A204.1 (cell line): Measurements from ENCODE around the gene MAPK1IP1L.
A peak's percentile ranks its signal among the peaks of the same experiment; 100 is the strongest.
"Not testable (repeated sequence)": the region's sequence is repeated elsewhere in the genome, so short reads cannot be mapped to it uniquely, and the experiment has no call there.

Experiments used
- FAIRE-seq: peaks from 2 replicates; lab custom pipeline; 2012; peaks lifted over from hg19 to GRCh38; lab: Jason Lieb, UNC

Gene MAPK1IP1L

GRCh38 chr14:55057919-55058318 lies 6.5 kb downstream of the MAPK1IP1L start:
- no peak for FAIRE-seq

GRCh38 chr14:55059333-55059732 lies 7.9 kb downstream of the MAPK1IP1L start:
- FAIRE-seq = no peak

- no peak for FAIRE-seq
Measured at GRCh38 chr14:55062517-55063351, 11.3 kb downstream of the MAPK1IP1L start.

DNA sequence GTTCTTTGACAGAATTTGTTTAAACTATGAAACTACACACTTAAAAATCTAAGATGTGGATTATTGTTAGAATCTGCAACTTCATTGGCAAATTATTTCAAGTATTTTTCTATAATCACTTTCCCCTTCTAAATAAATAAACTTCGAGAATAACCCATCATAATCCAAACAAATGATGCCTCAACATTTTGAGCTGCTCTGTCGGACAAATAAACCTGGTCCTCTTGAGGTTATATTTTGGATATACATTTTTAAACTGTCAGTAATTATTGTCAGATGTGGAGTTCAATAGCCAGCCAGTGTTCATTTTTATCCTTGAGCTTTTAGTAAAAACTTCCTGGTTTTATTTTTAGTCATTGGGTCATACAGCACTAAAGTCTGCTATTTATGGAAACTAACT lies 13.4 kb downstream of the MAPK1IP1L start:
- FAIRE-seq = peak; percentile 47

GRCh38 chr14:55065411-55065810 lies 14.0 kb downstream of the MAPK1IP1L start:
- no peak for FAIRE-seq

DNA sequence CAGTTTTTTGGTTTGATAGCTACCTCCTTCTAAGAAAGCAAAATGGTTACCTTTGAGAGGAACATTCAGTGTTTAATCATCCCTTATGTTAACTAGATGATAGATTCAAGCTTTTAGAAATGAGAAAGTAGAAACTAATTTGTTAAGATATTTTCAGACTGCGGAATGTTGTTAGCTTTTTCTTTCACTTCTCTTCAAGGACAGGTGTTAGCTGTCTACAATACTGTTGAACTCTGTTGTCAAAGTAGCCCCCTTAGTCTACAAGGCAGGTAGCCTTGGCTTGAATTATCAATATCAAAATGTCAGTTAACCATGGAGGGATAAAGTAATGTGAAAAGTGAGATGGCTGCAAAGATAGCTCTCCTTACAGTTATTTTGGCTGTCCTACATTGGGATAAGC lies 14.8 kb downstream of the MAPK1IP1L start:
- FAIRE-seq = no peak

- no peak for FAIRE-seq
Measured at GRCh38 chr14:55070981-55071411, 19.5 kb downstream of the MAPK1IP1L start.

- no peak for FAIRE-seq
Measured at GRCh38 chr14:55071870-55072640, 20.6 kb downstream of the MAPK1IP1L start.

DNA sequence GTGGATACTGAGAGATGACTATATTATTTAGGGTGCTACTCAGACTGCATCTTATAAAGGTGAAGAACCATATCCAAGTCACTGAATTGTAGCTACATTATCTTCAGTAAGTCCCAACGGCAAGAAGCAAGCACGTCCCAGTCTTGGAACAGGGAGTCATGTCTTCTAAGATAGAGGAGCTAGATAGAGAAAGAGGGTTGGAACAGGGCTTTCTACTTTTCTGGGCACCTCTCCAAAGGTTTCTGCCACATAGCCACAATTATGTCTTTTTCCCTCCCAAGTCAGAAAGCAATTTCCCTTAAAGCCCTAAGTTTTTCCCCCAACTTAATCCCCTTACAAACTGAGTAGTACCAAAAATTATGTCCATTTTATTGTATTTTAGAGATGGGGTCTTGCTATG lies 22.4 kb downstream of the MAPK1IP1L start:
- no peak for FAIRE-seq

DNA sequence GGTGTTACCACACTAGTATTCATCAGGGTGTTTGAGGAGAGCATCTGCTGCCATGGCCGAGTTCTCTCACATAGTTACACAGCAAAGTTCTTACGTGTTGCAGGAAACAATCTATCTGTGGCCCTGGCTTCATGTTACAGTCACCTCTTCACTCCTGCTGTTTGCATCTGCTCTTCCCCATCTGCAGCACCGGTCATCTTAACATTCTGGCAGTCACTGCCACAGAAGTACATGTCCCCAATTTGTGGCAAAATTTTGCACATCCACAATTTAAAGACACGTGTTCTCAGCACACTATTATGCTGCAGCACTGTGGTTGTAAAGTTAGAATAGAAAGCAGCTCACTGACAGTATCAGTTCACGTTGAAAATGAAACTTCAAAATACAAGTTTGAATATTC lies 23.2 kb downstream of the MAPK1IP1L start:
- FAIRE-seq = no peak

DNA sequence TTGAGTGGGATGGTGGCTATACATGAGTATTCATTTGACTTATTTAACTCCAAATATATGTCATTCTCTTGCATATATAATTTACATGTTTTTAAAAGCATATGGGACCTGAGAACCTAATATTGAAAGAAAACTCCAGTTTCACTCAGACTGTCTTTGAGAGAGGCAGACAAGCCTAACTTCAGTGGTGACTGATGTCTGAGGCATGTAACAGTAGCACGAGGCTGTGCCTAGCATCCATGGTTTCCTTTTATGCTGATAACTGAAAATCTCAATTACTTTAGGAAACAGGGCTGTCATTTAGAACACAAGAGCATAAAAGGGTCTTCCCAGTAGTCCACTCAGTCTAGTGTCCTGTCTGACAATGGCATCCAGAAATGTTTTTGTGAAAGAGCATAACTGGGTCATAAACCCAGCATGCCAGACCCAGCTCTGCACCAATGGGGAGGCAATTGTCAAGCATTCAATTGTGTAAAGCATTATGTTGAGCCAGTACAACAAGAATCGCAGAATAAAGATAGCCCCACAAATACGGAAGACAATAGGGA lies 24.3 kb downstream of the MAPK1IP1L start:
- no peak for FAIRE-seq

GRCh38 chr14:55077170-55078151 lies 26.0 kb downstream of the MAPK1IP1L start:
- FAIRE-seq = no peak

GRCh38 chr14:55079961-55080360 lies 28.5 kb downstream of the MAPK1IP1L start:
- FAIRE-seq = not testable (repeated sequence)

DNA sequence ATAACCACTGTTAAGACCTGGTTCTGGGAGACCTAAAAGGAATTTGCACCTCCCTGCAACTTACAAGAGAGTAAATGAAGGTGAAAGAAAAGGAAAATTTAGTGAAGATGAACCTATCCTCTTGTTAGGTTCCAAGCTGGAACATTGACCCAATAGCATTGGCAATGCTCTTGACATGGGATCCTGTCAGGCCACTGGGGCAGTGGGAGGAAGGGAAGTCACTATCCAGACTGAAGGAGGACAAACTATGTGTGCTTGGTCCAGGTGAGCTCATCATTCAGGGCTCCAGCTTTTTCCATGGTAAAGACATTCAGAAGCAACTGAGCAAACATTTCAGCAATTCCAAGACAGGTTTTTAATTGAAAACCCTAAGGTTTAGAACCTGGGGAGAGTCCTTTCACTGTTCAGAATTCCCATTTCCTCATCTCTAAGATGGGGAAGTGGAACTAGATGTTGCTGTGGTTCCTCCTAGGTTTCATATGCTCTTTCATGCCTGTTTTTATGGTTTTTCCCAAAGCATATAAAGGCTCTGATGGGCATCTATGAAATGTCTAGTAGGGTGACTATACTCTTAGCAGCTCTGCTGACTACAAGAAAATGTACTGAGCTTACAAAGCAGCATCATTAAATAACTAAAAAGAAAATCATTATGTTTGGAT lies 33.1 kb downstream of the MAPK1IP1L start:
- no peak for FAIRE-seq

- FAIRE-seq = no peak
Measured at GRCh38 chr14:55085060-55085660, 33.7 kb downstream of the MAPK1IP1L start.

DNA sequence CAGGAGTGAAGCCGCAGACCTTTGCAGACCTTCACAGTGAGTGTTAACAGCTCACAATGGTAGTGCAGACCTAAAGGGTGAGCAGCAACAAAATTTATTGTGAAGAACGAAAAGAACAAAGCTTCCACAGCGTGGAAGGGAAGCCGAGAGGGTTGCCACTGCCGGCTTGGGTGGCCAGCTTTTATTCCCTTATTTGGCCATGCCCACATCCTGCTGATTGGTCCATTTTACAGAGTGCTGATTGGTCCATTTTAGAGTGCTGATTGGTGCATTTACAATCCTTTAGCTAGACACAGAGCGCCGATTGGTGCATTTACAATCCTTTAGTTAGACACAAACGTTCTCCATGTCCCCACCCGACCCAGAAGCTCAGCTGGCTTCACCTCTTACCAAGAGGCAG lies 35.5 kb downstream of the MAPK1IP1L start:
- no peak for FAIRE-seq

GRCh38 chr14:55088356-55088755 lies 36.9 kb downstream of the MAPK1IP1L start:
- no peak for FAIRE-seq

DNA sequence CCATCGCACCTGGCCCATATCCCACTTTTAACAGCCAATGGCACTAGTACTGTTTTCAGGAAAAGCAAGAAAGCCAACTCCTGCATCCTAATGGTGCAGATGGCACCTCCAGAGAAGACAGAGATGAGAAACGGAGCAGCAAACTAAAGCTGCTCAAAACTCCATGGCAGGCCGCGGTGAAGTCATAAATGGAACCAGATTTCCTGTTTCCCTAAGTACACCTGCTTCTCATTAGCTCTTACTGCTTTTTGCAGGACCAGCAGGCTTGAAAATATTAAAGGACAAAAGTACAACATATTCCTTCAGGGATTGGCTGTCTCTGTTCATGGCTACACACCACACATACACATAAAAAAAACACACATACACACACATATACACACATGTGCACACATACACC lies 40.9 kb downstream of the MAPK1IP1L start:
- no peak for FAIRE-seq

GRCh38 chr14:55094292-55095157 lies 43.1 kb downstream of the MAPK1IP1L start:
- FAIRE-seq = no peak
